K562 (cell line): Measurements from ENCODE around the gene CDCP1. TPM values are rescaled to one million over a fixed set of nuclear protein-coding genes. Genes with fewer than 3 reads are reported as not detected.

Experiments
- ETS2 ChIP-seq: IDR thresholded peaks from 2 replicates; pipeline ENCODE4 v1.6.1; 2016; ENCODE audit warnings: borderline replicate concordance, missing genetic modification characterization, mild to moderate bottlenecking, moderate library complexity, missing compliant biosample characterization; ENCODE audit not compliant: poor library complexity, severe bottlenecking
- GATAD2B ChIP-seq: fragments of 450-650 bp; IDR thresholded peaks from 2 replicates; pipeline ENCODE4 v1.6.1; 2017; ENCODE audit warnings: mild to moderate bottlenecking, borderline replicate concordance
- HOXB6 ChIP-seq: fragments of 250-450 bp; sonication (Bioruptor Pico); IDR thresholded peaks from 2 replicates; pipeline ENCODE4 v1.5.1; 2022; ENCODE audit warnings: mild to moderate bottlenecking, borderline replicate concordance
- KDM1A ChIP-seq, 2 experiments: fragments of 450-650 bp; IDR thresholded peaks; 2 replicates each; pipeline ENCODE4 v1.6.1; 2016; ENCODE audit warnings: mild to moderate bottlenecking in 2 of 2
- NFRKB ChIP-seq: fragments of 450-650 bp; IDR thresholded peaks from 2 replicates; pipeline ENCODE4 v1.6.1; 2016; ENCODE audit warnings: low read depth
- NKRF ChIP-seq: fragments of 450-650 bp; IDR thresholded peaks from 2 replicates; pipeline ENCODE4 v1.6.1; 2016; ENCODE audit warnings: borderline replicate concordance
- NR1H2 ChIP-seq: sonication (generic); formaldehyde crosslinking; IDR thresholded peaks from 2 replicates; pipeline ENCODE4 v1.4.0; 2020; ENCODE audit warnings: mild to moderate bottlenecking, missing genetic modification reagents
- PBX2 ChIP-seq, 2 experiments: IDR thresholded peaks in 1 of 2; conservative IDR thresholded peaks in 1 of 2; 2 replicates each; pipeline ENCODE4 v1.6.1; 2016; ENCODE audit warnings: low read depth in 2 of 2, mild to moderate bottlenecking in 1 of 2, missing compliant biosample characterization in 1 of 2, missing genetic modification characterization in 1 of 2, moderate library complexity in 1 of 2
- RAD21 ChIP-seq, 2 experiments: fragments of 250-450 bp in 1 of 2; fragments of 450-650 bp in 1 of 2; sonication (Bioruptor Pico) in 1 of 2; formaldehyde crosslinking in 1 of 2; IDR thresholded peaks in 1 of 2; conservative IDR thresholded peaks in 1 of 2; 2 replicates each; pipeline versions ENCODE4 v1.4.0 to v1.8.0; 2020 to 2022; ENCODE audit warnings: mild to moderate bottlenecking in 2 of 2, moderate library complexity in 1 of 2
- RBBP5 ChIP-seq: fragments of 200-600 bp; sonication (generic); IDR thresholded peaks from 2 replicates; pipeline ENCODE4 v1.6.1; 2012; ENCODE audit warnings: borderline replicate concordance, mild to moderate bottlenecking, low read length, control low read depth, inconsistent platforms; ENCODE audit not compliant: insufficient read depth, poor library complexity, severe bottlenecking
- SMARCE1 ChIP-seq: fragments of 450-650 bp; IDR thresholded peaks from 2 replicates; pipeline ENCODE4 v1.7.1; 2016; ENCODE audit warnings: mild to moderate bottlenecking
- SRSF3 ChIP-seq: fragments of 200-400 bp; formaldehyde crosslinking; IDR thresholded peaks from 2 replicates; pipeline ENCODE4 v1.6.1; 2016; ENCODE audit warnings: mild to moderate bottlenecking, low read length, moderate library complexity; ENCODE audit not compliant: insufficient read depth
- STAG1 ChIP-seq: sonication (generic); formaldehyde crosslinking; IDR thresholded peaks from 2 replicates; pipeline ENCODE4 v1.5.0; 2020; ENCODE audit warnings: missing genetic modification reagents, borderline replicate concordance
- ZBTB34 ChIP-seq: fragments of 250-450 bp; sonication (Bioruptor Pico); IDR thresholded peaks from 2 replicates; pipeline ENCODE4 v1.8.0; 2021; ENCODE audit warnings: mild to moderate bottlenecking, moderate library complexity
- ZNF197 ChIP-seq: fragments of 200-800 bp; sonication (Bioruptor generic); IDR thresholded peaks from 2 replicates; pipeline ENCODE4 v1.6.1; 2016; ENCODE audit warnings: low read depth, missing genetic modification characterization, missing compliant biosample characterization
- ZNF449 ChIP-seq: fragments of 250-450 bp; sonication (Bioruptor Pico); IDR thresholded peaks from 2 replicates; pipeline ENCODE4 v1.8.0; 2022; ENCODE audit warnings: moderate library complexity, mild to moderate bottlenecking, inconsistent platforms
- polyA plus RNA-seq, 8 experiments: library from polyadenylated mRNA; depleted of rRNA in 4 of 8; stranded (reverse) in 5 of 8; unstranded in 3 of 8; fragments of >200 nt; fragmentation: Nextera tagmentation in 2 of 8; fragmentation: Illumina TruSeq in 1 of 8; extraction: Ambion mirVana in 2 of 8; extraction: Trizol in 1 of 8; gene quantifications; 2 replicates each; pipeline versions ENCODE4 v1.2.1 to v1.2.3, GENCODE V29; 2011 to 2014; ENCODE audit warnings: inconsistent platforms in 1 of 8, missing spikeins in 1 of 8
- total RNA-seq, 7 experiments: library from RNA; depleted of rRNA in 6 of 7; stranded (reverse); fragments of >200 nt in 6 of 7; fragmentation: Illumina TruSeq in 2 of 7; extraction: Trizol in 2 of 7; gene quantifications; 2 replicates each; pipeline versions ENCODE4 v1.2.1 to v1.2.3, GENCODE V29; 2011 to 2021; ENCODE audit warnings: low replicate concordance in 1 of 7

The CDCP1 gene
- total and polyA plus RNA-seq, 9 of the 15 experiments (the other 6 are each of a cell fraction or from before 2014, with no cell fraction given) = 3.9 to 16.4 (median 5.2) TPM

DNA sequence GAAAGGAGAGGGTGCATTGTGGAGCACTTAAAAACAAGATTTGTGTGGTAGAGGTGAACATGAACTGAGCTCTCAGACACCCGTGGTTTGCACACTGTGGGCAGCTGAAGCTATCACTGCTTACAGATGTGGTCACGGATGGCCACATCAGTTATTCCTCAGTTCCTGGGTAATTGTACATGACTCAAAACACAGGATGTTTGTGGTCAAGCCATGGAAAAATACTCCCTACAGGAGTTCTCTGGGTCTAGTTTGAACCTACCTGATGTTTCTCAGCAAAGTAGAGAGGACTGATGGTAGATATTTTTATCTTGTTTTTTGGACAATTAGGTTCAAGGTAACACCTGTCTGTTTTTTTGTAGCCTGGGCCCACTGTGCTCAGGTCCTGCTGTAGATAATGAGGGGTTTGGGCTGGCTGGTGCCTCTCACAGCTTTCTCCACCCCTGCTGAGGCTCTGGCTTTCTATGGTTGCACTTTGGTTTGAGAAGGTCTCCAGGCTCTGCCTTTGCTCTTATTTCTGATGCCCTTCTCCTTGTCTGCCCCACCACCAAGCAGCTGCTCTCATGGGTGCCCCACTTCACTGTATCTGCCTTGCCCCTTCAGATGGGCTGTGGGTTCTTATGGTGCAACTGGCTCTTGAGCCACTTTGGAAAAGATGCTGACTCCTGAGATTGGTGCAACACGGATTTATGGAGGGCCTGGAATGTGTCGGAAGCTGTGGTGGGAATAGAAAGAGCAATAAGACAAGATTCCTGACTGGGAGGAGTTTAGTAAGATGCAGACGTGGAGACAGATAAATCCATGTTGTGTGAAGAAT lies 40.1 kb downstream of the CDCP1 start (continued):
- TF ChIP-seq ZBTB34 = 0 out of 2 replicates have a peak, but pooled peaks have one; percentile 57
- no peak; a peak in 1 of 4 replicates for TF ChIP-seq KDM1A (IDR thresholded peaks at IDR 0.05)
- no peak; the same call in 1 of the 2 replicates for TF ChIP-seq NFRKB
- TF ChIP-seq NR1H2 = no peak
- TF ChIP-seq ETS2 (tag) = peak; percentile 61
- peak; percentile 58; the same call in 1 of the 2 replicates for TF ChIP-seq SMARCE1
- no peak for TF ChIP-seq RBBP5
- 0 out of 2 replicates have a peak, but pooled peaks have one; percentile 13 for TF ChIP-seq ZNF197 (CRISPR knock-in tag)
- TF ChIP-seq PBX2 (CRISPR knock-in tag; IDR thresholded peaks at IDR 0.05; ENCODE audit: low read depth) = no peak
- 0 out of 2 replicates have a peak, but pooled peaks have one; percentile 12 for TF ChIP-seq PBX2 (tag; conservative IDR thresholded peaks at IDR 0.05; ENCODE audit: low read depth)
- TF ChIP-seq ZNF449 (CRISPR knock-in tag) = peak; percentile 77
- no peak for TF ChIP-seq STAG1
- no peak for TF ChIP-seq NKRF
- TF ChIP-seq GATAD2B = 0 out of 2 replicates have a peak, but pooled peaks have one; percentile 11
- peak; percentile 27 to 33; a peak in 2 of 4 replicates for TF ChIP-seq RAD21 (CRISPR knock-in tag; conservative IDR thresholded peaks at IDR 0.05 in 1 of 2, IDR thresholded peaks at IDR 0.05 in 1 of 2)
- TF ChIP-seq SRSF3 = no peak
- no peak for TF ChIP-seq HOXB6 (CRISPR knock-in tag)
